GM19025 (cell line): ENCODE measurements around the gene MRTFB.
A peak's percentile ranks its signal among the peaks of the same experiment; 100 is the strongest.

ENCODE experiments used
- ATAC-seq: cut with Tn5 transposase; IDR thresholded peaks from one replicate; pipeline ENCODE4 v1.9.1; 2021; ENCODE audit warnings: mild to moderate bottlenecking, low read depth, moderate library complexity; ENCODE audit not compliant: unreplicated experiment

MRTFB gene

GRCh38 chr16:14131774-14132695 lies 60.9 kb downstream of the MRTFB start:
- ATAC-seq, result peak; percentile 24

GRCh38 chr16:14132696-14133048 lies 61.6 kb downstream of the MRTFB start:
- ATAC-seq, result peak; percentile 70

GRCh38 chr16:14133907-14134306 lies 62.8 kb downstream of the MRTFB start:
- ATAC-seq, result no peak

- ATAC-seq, result no peak
Observed at GRCh38 chr16:14135704-14136103, 64.6 kb downstream of the MRTFB start.

- ATAC-seq, result no peak
Observed at GRCh38 chr16:14139872-14140271, 68.8 kb downstream of the MRTFB start.

- no peak for ATAC-seq
Observed at GRCh38 chr16:14140923-14141322, 69.8 kb downstream of the MRTFB start.

GRCh38 chr16:14146445-14146844 lies 75.3 kb downstream of the MRTFB start:
- ATAC-seq, result no peak

- no peak for ATAC-seq
Observed at GRCh38 chr16:14148016-14148415, 76.9 kb downstream of the MRTFB start.

GRCh38 chr16:14148569-14148968 lies 77.5 kb downstream of the MRTFB start:
- no peak for ATAC-seq

- ATAC-seq, result no peak
Observed at GRCh38 chr16:14150796-14151195, 79.7 kb downstream of the MRTFB start.

- no peak for ATAC-seq
Observed at GRCh38 chr16:14151256-14152030, 80.3 kb downstream of the MRTFB start.

- no peak for ATAC-seq
Observed at GRCh38 chr16:14155572-14156190, 84.6 kb downstream of the MRTFB start.

GRCh38 chr16:14164916-14165662 lies 94.0 kb downstream of the MRTFB start:
- no peak for ATAC-seq

- ATAC-seq, result no peak
Observed at GRCh38 chr16:14168146-14168545, 97.0 kb downstream of the MRTFB start.

- no peak for ATAC-seq
Observed at GRCh38 chr16:14172200-14172809, 101.2 kb downstream of the MRTFB start.

- ATAC-seq, result no peak
Observed at GRCh38 chr16:14175086-14175485, 104.0 kb downstream of the MRTFB start.

- ATAC-seq, result no peak
Observed at GRCh38 chr16:14177704-14178103, 106.6 kb downstream of the MRTFB start.

- no peak for ATAC-seq
Observed at GRCh38 chr16:14179116-14179515, 108.0 kb downstream of the MRTFB start.

GRCh38 chr16:14180481-14180944 lies 109.4 kb downstream of the MRTFB start:
- ATAC-seq, result no peak
